Mucosa of stomach (tissue), 1 donor: ENCODE results near the gene ANO10.

Experiments used
- H3K27me3 ChIP-seq: one replicate; pipeline ENCODE4 v1.7.0; 2013; ENCODE audit warnings: mild to moderate bottlenecking, low read length; ENCODE audit not compliant: control insufficient read depth, insufficient read depth
- H3K36me3 ChIP-seq: one replicate; pipeline ENCODE4 v1.7.0; 2013; ENCODE audit warnings: low read length; ENCODE audit not compliant: control insufficient read depth, insufficient read depth
- H3K4me1 ChIP-seq: one replicate; pipeline ENCODE4 v1.7.0; 2013; ENCODE audit warnings: mild to moderate bottlenecking, low read length; ENCODE audit not compliant: control insufficient read depth, insufficient read depth
- H3K4me3 ChIP-seq: one replicate; pipeline ENCODE4 v1.7.0; 2013; ENCODE audit warnings: low read length
- H3K9ac ChIP-seq: one replicate; pipeline ENCODE4 v1.7.0; 2013; ENCODE audit warnings: mild to moderate bottlenecking, low read length, moderate library complexity
- H3K9me3 ChIP-seq: one replicate; pipeline ENCODE4 v1.7.0; 2013; ENCODE audit warnings: mild to moderate bottlenecking, low read length, moderate library complexity; ENCODE audit not compliant: control insufficient read depth
- donor health status: Pancreatic carcinoma.

Gene ANO10

DNA sequence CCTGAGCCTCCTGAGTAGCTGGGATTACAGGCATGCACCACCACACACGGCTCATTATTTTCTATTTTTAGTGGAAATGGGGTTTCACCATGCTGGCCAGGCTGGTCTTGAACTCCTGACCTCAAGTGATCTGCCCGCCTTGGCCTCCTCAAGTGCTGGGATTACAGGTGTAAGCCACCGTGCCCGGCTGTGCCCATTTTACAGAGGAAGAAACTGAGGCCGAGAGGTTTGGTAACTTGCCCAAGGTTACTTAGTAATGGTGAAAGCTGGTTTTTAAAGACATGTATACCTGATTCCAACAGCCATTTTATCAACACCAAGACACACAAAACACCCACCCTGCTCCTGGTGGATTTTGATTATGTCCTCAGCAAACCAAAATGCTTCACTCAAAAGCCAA, 206.7 kb downstream of the ANO10 start:
- H3K4me1 ChIP-seq = peaks cover 10% of the 10 kb centered on the region

DNA sequence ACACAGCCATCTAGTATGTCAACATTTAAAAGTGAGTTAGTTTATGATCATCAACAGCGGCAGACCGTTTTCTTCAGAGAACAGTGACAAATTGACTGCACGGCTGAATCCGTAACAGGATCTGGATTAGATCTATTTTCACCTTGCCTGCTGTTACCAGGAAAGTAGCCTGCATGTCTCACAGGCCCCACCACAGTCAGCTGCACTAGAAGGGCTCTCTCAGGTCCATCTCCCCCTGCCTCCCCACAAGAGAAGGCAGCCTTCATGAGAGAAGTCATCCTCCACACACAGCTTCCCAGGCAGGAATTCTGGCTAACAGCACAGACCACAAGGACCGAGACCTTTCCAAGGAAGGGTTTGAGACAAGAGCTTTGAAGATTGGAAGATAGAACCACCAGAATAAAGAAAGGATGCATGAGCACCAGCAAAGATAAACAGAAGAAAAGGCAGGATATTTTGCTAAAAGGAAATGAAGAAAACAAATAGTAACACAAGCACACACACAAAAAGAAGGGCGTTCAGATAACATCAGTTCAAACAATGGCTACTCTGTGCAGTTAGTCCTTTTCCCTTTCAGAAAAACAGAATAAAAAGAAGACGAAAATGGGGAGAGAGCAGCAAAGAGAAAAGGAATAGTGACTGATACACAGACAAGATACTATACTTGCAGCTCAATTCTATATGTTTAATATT, 208.0 kb downstream of the ANO10 start:
- no peaks in the 10 kb centered on the region for H3K27me3 ChIP-seq
- no peak overlapping the region for H3K4me3 ChIP-seq

More for the DNA sequence above, 206.7 kb downstream of the ANO10 start:
- H3K27me3 ChIP-seq = no peaks in the 10 kb centered on the region
- no peaks in the 10 kb centered on the region for H3K9me3 ChIP-seq
- no peak overlapping the region for H3K4me3 ChIP-seq
- H3K9ac ChIP-seq = no peak overlapping the region
- no peaks in the 10 kb centered on the region for H3K36me3 ChIP-seq

DNA sequence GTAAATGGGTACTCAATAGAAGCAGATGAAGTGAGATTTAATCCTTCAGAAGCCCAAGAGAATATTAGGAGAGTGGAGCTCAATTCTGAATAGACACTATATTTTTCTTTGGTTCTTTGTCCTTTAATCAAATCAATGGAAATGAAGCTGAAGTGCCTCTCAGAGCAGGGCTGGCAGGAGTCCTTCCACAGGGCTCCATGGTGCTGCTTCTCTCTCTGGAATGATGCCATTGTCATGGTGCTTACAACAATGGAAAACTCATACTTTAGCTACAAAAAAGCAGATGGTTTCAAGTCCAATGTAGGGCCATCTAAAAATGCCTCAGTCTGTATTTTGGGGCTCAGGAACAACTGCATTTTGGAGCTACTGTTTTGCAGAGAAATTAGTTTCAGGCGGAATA, 210.4 kb downstream of the ANO10 start:
- no peaks in the 10 kb centered on the region for H3K4me1 ChIP-seq
- no peaks in the 10 kb centered on the region for H3K27me3 ChIP-seq
- H3K36me3 ChIP-seq = no peaks in the 10 kb centered on the region
- no peaks in the 10 kb centered on the region for H3K9me3 ChIP-seq
- H3K4me3 ChIP-seq = no peak overlapping the region
- H3K9ac ChIP-seq = no peak overlapping the region

More for the DNA sequence above, 208.0 kb downstream of the ANO10 start:
- no peaks in the 10 kb centered on the region for H3K36me3 ChIP-seq
- H3K9ac ChIP-seq = no peak overlapping the region
- H3K4me1 ChIP-seq = peaks cover 9% of the 10 kb centered on the region
- H3K9me3 ChIP-seq = no peaks in the 10 kb centered on the region

DNA sequence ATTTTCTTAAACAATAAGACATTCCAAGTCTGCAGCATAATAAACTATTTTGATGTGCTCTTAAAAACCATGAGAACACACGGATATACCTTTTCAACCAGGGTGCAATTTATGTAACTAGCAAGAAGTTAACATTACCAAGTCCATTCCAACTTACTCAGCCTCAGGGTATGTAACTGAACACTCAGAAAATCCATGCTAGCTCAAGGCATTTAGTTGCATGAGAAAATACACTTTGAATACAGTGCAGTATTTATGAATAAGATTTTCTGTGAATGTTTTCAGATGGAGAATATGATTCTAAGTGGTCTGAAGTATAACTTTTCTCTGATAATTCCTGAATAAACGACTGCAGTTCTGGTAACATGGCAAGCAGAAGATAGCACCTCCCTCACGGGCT, 211.2 kb downstream of the ANO10 start:
- H3K27me3 ChIP-seq = no peaks in the 10 kb centered on the region
- H3K4me3 ChIP-seq = no peak overlapping the region
- H3K4me1 ChIP-seq = no peaks in the 10 kb centered on the region
- H3K9ac ChIP-seq = no peak overlapping the region
- H3K36me3 ChIP-seq = no peaks in the 10 kb centered on the region
- no peaks in the 10 kb centered on the region for H3K9me3 ChIP-seq

DNA sequence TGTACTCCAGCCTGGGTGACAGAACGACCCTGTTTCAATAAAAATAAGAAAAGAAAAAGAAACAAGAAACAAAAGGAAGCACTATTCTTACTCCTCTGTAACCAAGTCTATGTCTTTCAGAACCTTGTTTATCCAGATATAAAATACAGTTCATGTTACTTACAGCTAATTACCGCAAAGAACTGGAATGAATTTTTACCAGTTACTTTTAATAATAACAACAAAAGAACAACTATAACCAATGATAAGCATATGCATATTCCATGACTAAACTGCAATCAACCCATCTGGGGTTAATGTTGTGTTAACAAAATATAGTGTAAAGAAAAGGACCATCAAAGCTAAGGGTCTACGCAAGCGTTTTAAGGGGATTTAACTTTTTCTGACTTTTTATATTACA, 212.3 kb downstream of the ANO10 start:
- H3K36me3 ChIP-seq = no peaks in the 10 kb centered on the region

DNA sequence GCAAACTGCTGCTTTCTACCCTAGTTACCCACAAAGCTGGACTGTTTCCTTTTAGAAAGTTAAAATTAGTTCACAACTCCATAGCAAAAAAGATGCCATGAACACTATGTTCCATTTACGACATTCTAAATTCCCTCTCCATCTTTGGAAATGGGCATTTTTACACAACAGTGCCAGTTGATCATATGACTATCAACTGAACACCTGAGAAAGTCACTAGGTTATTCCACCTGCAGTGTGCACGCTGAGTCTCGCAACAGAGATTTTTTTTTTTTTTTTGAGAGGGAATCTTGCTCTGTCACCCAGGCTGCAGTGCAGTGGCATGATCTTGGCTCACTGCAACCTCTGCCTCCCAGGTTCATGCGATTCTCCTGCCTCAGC, 215.2 kb downstream of the ANO10 start:
- Histone ChIP-seq H3K27me3 (no peaks in the 10 kb centered on the region), H3K4me1 (no peaks in the 10 kb centered on the region), H3K36me3 (no peaks in the 10 kb centered on the region), H3K9me3 (no peaks in the 10 kb centered on the region), H3K4me3 (no peak overlapping the region), H3K9ac (no peak overlapping the region)

More for the DNA sequence above, 212.3 kb downstream of the ANO10 start:
- Histone ChIP-seq H3K4me3 (no peak overlapping the region), H3K9me3 (no peaks in the 10 kb centered on the region), H3K4me1 (no peaks in the 10 kb centered on the region), H3K27me3 (no peaks in the 10 kb centered on the region), H3K9ac (no peak overlapping the region)

DNA sequence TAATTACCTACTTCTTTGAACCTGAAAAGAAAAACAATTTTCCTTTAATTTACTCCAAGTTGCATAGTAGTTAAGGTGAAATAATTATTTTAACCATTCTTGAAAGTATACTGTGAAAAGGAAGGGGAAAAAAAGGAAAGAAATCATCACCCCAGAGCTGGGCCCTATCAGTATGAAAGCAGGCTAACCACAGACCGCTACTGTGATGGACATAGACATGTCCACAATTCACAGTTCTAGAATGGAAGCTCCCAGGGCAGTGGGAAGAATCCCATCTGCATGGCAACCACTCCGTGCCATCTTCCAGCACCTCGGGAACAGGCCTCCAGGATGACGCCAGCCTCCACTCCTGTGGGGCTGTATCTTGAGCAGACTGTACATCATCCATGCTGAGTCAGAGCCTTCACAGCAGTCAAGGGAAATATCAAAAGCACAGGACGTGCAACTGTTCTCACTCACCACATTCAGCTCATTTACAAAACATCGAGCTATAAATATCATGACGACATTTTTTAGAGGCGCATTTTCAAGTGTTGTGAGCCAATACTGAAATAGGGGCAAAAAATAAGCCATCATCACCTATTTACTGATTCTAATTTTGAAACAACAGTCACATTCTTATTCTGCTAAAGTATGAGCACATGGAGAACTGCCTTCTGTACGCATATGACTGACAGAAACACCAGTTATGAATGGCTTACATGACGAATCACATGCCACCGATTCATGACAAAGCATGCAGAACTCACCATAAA, 215.7 kb downstream of the ANO10 start:
- Histone ChIP-seq H3K27me3 (no peaks in the 10 kb centered on the region), H3K4me3 (no peak overlapping the region), H3K9me3 (no peaks in the 10 kb centered on the region), H3K9ac (no peak overlapping the region), H3K36me3 (no peaks in the 10 kb centered on the region), H3K4me1 (no peaks in the 10 kb centered on the region)

DNA sequence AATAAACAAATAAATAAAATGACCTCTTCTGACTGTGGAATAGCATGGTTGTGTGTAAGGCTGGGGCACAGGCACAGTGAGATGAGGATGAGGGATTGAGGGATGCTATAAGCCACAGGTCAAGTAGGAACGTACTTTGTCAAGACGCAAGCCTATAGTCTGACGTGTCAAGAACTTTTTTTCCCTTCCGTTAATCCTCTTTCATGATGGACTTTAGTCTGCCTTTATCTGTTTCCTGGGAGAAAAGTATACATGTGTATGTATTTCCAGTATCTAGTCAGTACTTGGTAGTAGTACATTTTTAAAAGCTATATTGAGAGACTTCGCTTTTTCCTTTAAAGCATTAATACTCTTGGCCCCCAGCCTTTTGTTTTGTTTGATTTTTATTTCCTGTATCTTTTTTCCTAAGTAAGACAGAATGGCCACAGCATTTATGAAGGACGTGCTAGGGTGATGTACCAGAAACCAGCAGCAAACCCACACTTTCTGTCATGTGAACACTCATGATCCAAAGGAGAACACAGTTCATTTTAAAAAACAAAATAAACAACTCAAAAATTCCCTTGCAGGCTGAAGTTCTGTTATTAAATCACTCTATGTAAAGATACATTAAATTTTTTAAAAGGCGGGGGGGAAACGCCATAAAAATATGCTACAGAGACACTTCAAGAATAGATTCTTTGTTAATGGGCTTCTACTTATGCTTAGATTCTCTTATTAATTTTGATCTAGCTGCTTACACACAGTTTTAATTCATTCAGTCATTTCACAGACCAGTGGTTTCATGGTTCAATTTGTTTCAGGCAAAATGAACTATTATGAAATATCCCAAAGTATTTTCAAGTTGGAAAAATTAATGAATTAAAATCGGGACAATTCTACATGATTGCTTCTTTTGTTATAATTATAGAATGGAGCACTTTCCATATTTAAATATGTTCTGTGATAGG, 220.8 kb downstream of the ANO10 start:
- H3K9ac ChIP-seq = no peak overlapping the region
- no peaks in the 10 kb centered on the region for H3K4me1 ChIP-seq

DNA sequence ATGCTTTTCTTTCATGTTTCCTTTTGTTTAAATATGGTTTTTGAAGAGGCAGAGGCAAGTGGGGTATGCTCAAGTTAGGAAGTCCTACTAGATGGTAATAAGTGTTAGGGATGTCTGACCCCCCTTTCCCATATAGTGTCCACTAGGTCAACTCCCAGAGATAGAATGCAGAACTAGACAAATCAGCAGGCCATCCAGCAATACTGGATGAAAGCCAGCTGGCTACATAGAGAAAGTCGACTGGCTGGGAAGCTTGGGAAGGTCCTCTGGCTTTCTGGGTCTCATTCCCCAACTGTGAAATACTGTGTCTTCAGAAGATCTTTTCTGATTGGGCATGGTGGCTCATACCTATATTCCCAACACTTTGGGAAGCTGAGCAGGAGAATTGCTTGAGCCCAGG, 221.6 kb downstream of the ANO10 start:
- Histone ChIP-seq H3K4me1 (no peaks in the 10 kb centered on the region), H3K9ac (no peak overlapping the region)

More for the DNA sequence above, 220.8 kb downstream of the ANO10 start:
- no peaks in the 10 kb centered on the region for H3K9me3 ChIP-seq
- no peaks in the 10 kb centered on the region for H3K27me3 ChIP-seq
- H3K36me3 ChIP-seq = no peaks in the 10 kb centered on the region
- H3K4me3 ChIP-seq = no peak overlapping the region

DNA sequence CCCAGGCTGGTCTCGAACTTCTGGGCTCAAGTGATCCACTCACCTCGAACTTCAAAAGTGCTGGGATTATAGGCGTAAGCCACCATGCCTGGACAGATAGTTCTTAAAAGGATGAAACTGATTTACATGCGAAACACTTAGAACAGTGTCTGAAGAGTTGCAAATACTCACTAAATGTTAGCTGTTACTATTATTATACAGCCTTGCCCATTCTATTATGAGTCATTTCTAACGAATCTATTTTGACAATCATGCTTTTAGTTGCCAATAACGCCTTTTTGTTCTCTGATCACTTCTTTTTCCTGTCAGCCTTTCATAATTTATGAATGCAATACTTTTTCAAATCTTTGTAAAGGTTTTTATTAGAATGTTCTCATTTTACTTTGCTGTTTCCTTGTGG, 222.8 kb downstream of the ANO10 start:
- Histone ChIP-seq H3K27me3 (no peaks in the 10 kb centered on the region), H3K4me3 (no peak overlapping the region), H3K9ac (no peak overlapping the region), H3K4me1 (no peaks in the 10 kb centered on the region), H3K36me3 (no peaks in the 10 kb centered on the region), H3K9me3 (no peaks in the 10 kb centered on the region)

More for the DNA sequence above, 221.6 kb downstream of the ANO10 start:
- H3K9me3 ChIP-seq = no peaks in the 10 kb centered on the region
- H3K36me3 ChIP-seq = no peaks in the 10 kb centered on the region
- H3K4me3 ChIP-seq = no peak overlapping the region
- no peaks in the 10 kb centered on the region for H3K27me3 ChIP-seq

DNA sequence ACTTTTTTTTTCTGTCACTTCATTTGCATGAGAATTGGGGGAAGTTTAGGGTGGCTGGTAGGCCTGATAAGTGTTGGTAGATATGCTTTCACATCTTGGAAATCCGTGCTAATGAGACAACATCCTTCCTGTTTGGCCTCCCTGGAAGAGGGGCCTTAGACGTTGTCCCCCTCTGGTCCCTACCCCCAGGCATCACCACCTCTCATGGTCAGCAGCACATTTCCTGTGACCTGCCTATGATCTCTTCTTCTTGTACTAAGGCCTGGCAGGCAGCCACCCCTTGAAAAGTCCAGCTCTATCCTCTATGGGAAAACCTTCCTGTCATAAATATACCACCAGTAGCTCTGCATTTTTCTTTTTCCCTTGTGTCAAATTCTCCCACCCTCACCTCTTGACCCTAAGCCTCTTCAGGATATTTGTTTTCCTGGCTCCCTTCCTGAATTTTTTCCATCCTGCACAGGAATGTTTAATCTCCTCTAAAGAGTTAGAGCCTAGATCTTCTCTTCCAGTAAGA, 227.7 kb downstream of the ANO10 start:
- Histone ChIP-seq H3K4me1 (peaks cover 6% of the 10 kb centered on the region), H3K36me3 (no peaks in the 10 kb centered on the region), H3K9ac (no peak overlapping the region), H3K4me3 (no peak overlapping the region), H3K27me3 (no peaks in the 10 kb centered on the region), H3K9me3 (no peaks in the 10 kb centered on the region)
